ENCODE measurements around the gene CYP46A1. TPM values are rescaled to one million over a fixed set of nuclear protein-coding genes. Genes with fewer than 3 reads are reported as not detected.
A peak's percentile ranks its signal among the peaks of the same experiment; 100 is the strongest.

Gene CYP46A1
- total RNA-seq, 1 donor from 2014 or later: 2.9 TPM

- no peaks in the 10 kb centered on the region for H3K9me3 Mint-ChIP-seq (ENCODE audit: low read depth)
- H3K4me1 Mint-ChIP-seq (ENCODE audit: low read depth): peaks cover 11% of the 10 kb centered on the region
- H3K4me3 Mint-ChIP-seq (ENCODE audit: low read depth): no peak overlapping the region
- no peak for DNase-seq (ENCODE audit: low spot score, unreplicated experiment)
- TF ChIP-seq CTCF (IDR thresholded peaks at IDR 0.05; ENCODE audit: unreplicated experiment): no peak
- no peaks in the 10 kb centered on the region for H3K36me3 Mint-ChIP-seq (ENCODE audit: insufficient read depth)
- peaks cover 7% of the 10 kb centered on the region for H3K27me3 Mint-ChIP-seq
- no peak overlapping the region for H3K27ac Mint-ChIP-seq
Measured at GRCh38 chr14:99724196-99724891, 40.2 kb downstream of the CYP46A1 start.

GRCh38 chr14:99724939-99725773, 41.1 kb downstream of the CYP46A1 start:
- peak; percentile 7 for DNase-seq (ENCODE audit: low spot score, unreplicated experiment)
- Mint-ChIP-seq H3K27ac (no peak overlapping the region), H3K27me3 (peaks cover 4% of the 10 kb centered on the region), H3K4me1 (ENCODE audit: low read depth) (peaks cover 11% of the 10 kb centered on the region), H3K36me3 (ENCODE audit: insufficient read depth) (no peaks in the 10 kb centered on the region), H3K9me3 (ENCODE audit: low read depth) (no peaks in the 10 kb centered on the region), H3K4me3 (ENCODE audit: low read depth) (no peak overlapping the region)
- TF ChIP-seq CTCF (IDR thresholded peaks at IDR 0.05; ENCODE audit: unreplicated experiment): no peak

GRCh38 chr14:99725774-99726537, 41.9 kb downstream of the CYP46A1 start:
- Mint-ChIP-seq H3K36me3 (ENCODE audit: insufficient read depth) (no peaks in the 10 kb centered on the region), H3K27me3 (peaks cover 4% of the 10 kb centered on the region), H3K9me3 (ENCODE audit: low read depth) (no peaks in the 10 kb centered on the region), H3K4me3 (ENCODE audit: low read depth) (no peak overlapping the region), H3K27ac (no peak overlapping the region), H3K4me1 (ENCODE audit: low read depth) (peaks cover 12% of the 10 kb centered on the region)
- peak; percentile 8 for DNase-seq (ENCODE audit: low spot score, unreplicated experiment)
- no peak for TF ChIP-seq CTCF (IDR thresholded peaks at IDR 0.05; ENCODE audit: unreplicated experiment)

GRCh38 chr14:99726538-99727095, 42.5 kb downstream of the CYP46A1 start:
- H3K27ac Mint-ChIP-seq: no peak overlapping the region

More at GRCh38 chr14:99726538-99727095, 42.5 kb downstream of the CYP46A1 start:
- peaks cover 12% of the 10 kb centered on the region for H3K4me1 Mint-ChIP-seq (ENCODE audit: low read depth)
- no peak overlapping the region for H3K4me3 Mint-ChIP-seq (ENCODE audit: low read depth)
- H3K9me3 Mint-ChIP-seq (ENCODE audit: low read depth): no peaks in the 10 kb centered on the region
- DNase-seq (ENCODE audit: low spot score, unreplicated experiment): peak; percentile 7
- TF ChIP-seq CTCF (IDR thresholded peaks at IDR 0.05; ENCODE audit: unreplicated experiment): no peak
- peaks cover 4% of the 10 kb centered on the region for H3K27me3 Mint-ChIP-seq
- no peaks in the 10 kb centered on the region for H3K36me3 Mint-ChIP-seq (ENCODE audit: insufficient read depth)
